Activated naive CD8-positive, alpha-beta T cell treated with anti-CD3 and anti-CD28 coated beads, Interleukin-2, amount 10 ng/mL, durations not matched to agents 7 days and 5 days (primary cell): ENCODE data around the gene TAS2R1. TPM values are rescaled to one million over a fixed set of nuclear protein-coding genes. Genes with fewer than 3 reads are reported as not detected.

Experiments used
- ATAC-seq: fragments of 150-1000 bp; cut with Tn5 transposase; one replicate; pipeline ENCODE4 v1.10.0; 2021; ENCODE audit warnings: low read depth, moderate library complexity
- POLR2A ChIA-PET: fragments of 350-600 bp; sonication (Branson Sonifier 250); formaldehyde crosslinking; loops from one replicate; lab custom pipeline; 2021; ENCODE audit warnings: antibody characterized with exemption; lab: Charles Lee
- DNase-seq: peaks from one replicate; pipeline ENCODE4 v3.0.0; 2021
- H3K27ac Mint-ChIP-seq: one replicate; pipeline ENCODE4 v1.8.0; 2022; ENCODE audit warnings: mild to moderate bottlenecking, mixed read lengths
- H3K27me3 Mint-ChIP-seq: one replicate; pipeline ENCODE4 v1.8.0; 2022; ENCODE audit warnings: mild to moderate bottlenecking, moderate library complexity, mixed read lengths
- H3K36me3 Mint-ChIP-seq: one replicate; pipeline ENCODE4 v1.8.0; 2021; ENCODE audit warnings: mild to moderate bottlenecking, mixed read lengths
- H3K4me1 Mint-ChIP-seq: one replicate; pipeline ENCODE4 v1.8.0; 2021; ENCODE audit warnings: mixed read lengths
- H3K4me3 Mint-ChIP-seq: one replicate; pipeline ENCODE4 v1.8.0; 2022; ENCODE audit warnings: mild to moderate bottlenecking, moderate library complexity, mixed read lengths
- H3K9me3 Mint-ChIP-seq: one replicate; pipeline ENCODE4 v1.8.0; 2021; ENCODE audit warnings: mixed read lengths
- total RNA-seq, 2 experiments: library from RNA; stranded (reverse); gene quantifications; one replicate each; pipeline ENCODE4 v1.2.3, GENCODE V29; 2021

Gene TAS2R1
- total RNA-seq, 2 experiments from 2014 or later, result not detected

- peaks cover 6% of the 10 kb centered on the region for H3K9me3 Mint-ChIP-seq
- H3K36me3 Mint-ChIP-seq, result no peaks in the 10 kb centered on the region
- no peak overlapping the region for H3K27ac Mint-ChIP-seq
- no peak for ATAC-seq
- H3K27me3 Mint-ChIP-seq, result no peaks in the 10 kb centered on the region
- DNase-seq, result no peak
- no peaks in the 10 kb centered on the region for H3K4me1 Mint-ChIP-seq
- POLR2A ChIA-PET, result no interaction called here
- H3K4me3 Mint-ChIP-seq, result no peak overlapping the region
These were observed 12.5 kb upstream of the TAS2R1 start for GRCh38 chr5:9642621-9643020.

GRCh38 chr5:9641806-9642355 is 11.7 kb upstream of the TAS2R1 start:
- ATAC-seq (no peak), DNase-seq (no peak)
- H3K4me3 Mint-ChIP-seq, result no peak overlapping the region
- H3K27ac Mint-ChIP-seq, result no peak overlapping the region
- POLR2A ChIA-PET, result no interaction called here
- no peaks in the 10 kb centered on the region for H3K4me1 Mint-ChIP-seq
- peaks cover 7% of the 10 kb centered on the region for H3K9me3 Mint-ChIP-seq
- no peaks in the 10 kb centered on the region for H3K36me3 Mint-ChIP-seq
- no peaks in the 10 kb centered on the region for H3K27me3 Mint-ChIP-seq

- POLR2A ChIA-PET, result no interaction called here
- no peak overlapping the region for H3K27ac Mint-ChIP-seq
- H3K4me3 Mint-ChIP-seq, result no peak overlapping the region
- no peaks in the 10 kb centered on the region for H3K27me3 Mint-ChIP-seq
- no peak for ATAC-seq
- DNase-seq, result no peak
- no peaks in the 10 kb centered on the region for H3K4me1 Mint-ChIP-seq
- no peaks in the 10 kb centered on the region for H3K36me3 Mint-ChIP-seq
- H3K9me3 Mint-ChIP-seq, result peaks cover 13% of the 10 kb centered on the region
These were observed 2.3 kb upstream of the TAS2R1 start for GRCh38 chr5:9632495-9632894.

GRCh38 chr5:9627541-9627940 is 2.6 kb downstream of the TAS2R1 start:
- no peak for ATAC-seq
- Mint-ChIP-seq H3K4me3 (no peak overlapping the region), H3K4me1 (no peaks in the 10 kb centered on the region), H3K27ac (no peak overlapping the region), H3K27me3 (no peaks in the 10 kb centered on the region), H3K36me3 (no peaks in the 10 kb centered on the region), H3K9me3 (peaks cover 2% of the 10 kb centered on the region)
- no peak for DNase-seq
- POLR2A ChIA-PET, result no interaction called here

- no peaks in the 10 kb centered on the region for H3K4me1 Mint-ChIP-seq
- POLR2A ChIA-PET, result no interaction called here
- H3K27me3 Mint-ChIP-seq, result no peaks in the 10 kb centered on the region
- no peak overlapping the region for H3K27ac Mint-ChIP-seq
- DNase-seq (no peak), ATAC-seq (no peak)
- no peaks in the 10 kb centered on the region for H3K36me3 Mint-ChIP-seq
- peaks cover 2% of the 10 kb centered on the region for H3K9me3 Mint-ChIP-seq
- H3K4me3 Mint-ChIP-seq, result no peak overlapping the region
These were observed 3.2 kb downstream of the TAS2R1 start for GRCh38 chr5:9626955-9627354.

- no peaks in the 10 kb centered on the region for H3K36me3 Mint-ChIP-seq
- ATAC-seq, result no peak
These were observed 4.4 kb downstream of the TAS2R1 start for GRCh38 chr5:9625731-9626130.

GRCh38 chr5:9625286-9625685 is 4.9 kb downstream of the TAS2R1 start:
- no peak for DNase-seq
- Mint-ChIP-seq H3K27me3 (no peaks in the 10 kb centered on the region), H3K27ac (no peak overlapping the region), H3K4me3 (no peak overlapping the region), H3K9me3 (peaks cover 2% of the 10 kb centered on the region), H3K36me3 (no peaks in the 10 kb centered on the region), H3K4me1 (no peaks in the 10 kb centered on the region)
- no peak for ATAC-seq
- POLR2A ChIA-PET, result no interaction called here

More at GRCh38 chr5:9625731-9626130, 4.4 kb downstream of the TAS2R1 start:
- no peak overlapping the region for H3K4me3 Mint-ChIP-seq
- no peaks in the 10 kb centered on the region for H3K27me3 Mint-ChIP-seq
- peaks cover 2% of the 10 kb centered on the region for H3K9me3 Mint-ChIP-seq
- POLR2A ChIA-PET, result no interaction called here
- DNase-seq, result no peak
- H3K4me1 Mint-ChIP-seq, result no peaks in the 10 kb centered on the region
- no peak overlapping the region for H3K27ac Mint-ChIP-seq

- Mint-ChIP-seq H3K9me3 (no peaks in the 10 kb centered on the region), H3K4me1 (no peaks in the 10 kb centered on the region), H3K27me3 (no peaks in the 10 kb centered on the region), H3K4me3 (no peak overlapping the region), H3K36me3 (no peaks in the 10 kb centered on the region), H3K27ac (no peak overlapping the region)
- ATAC-seq, result no peak
- POLR2A ChIA-PET, result no interaction called here
- no peak for DNase-seq
These were observed 5.8 kb downstream of the TAS2R1 start for GRCh38 chr5:9624196-9624947.

- Mint-ChIP-seq H3K4me1 (no peaks in the 10 kb centered on the region), H3K27me3 (no peaks in the 10 kb centered on the region), H3K27ac (no peak overlapping the region), H3K9me3 (no peaks in the 10 kb centered on the region), H3K36me3 (no peaks in the 10 kb centered on the region), H3K4me3 (no peak overlapping the region)
- ATAC-seq, result no peak
- POLR2A ChIA-PET, result no interaction called here
- no peak for DNase-seq
These were observed 6.5 kb downstream of the TAS2R1 start for GRCh38 chr5:9623661-9624060.

GRCh38 chr5:9622971-9623421 is 7.2 kb downstream of the TAS2R1 start:
- Mint-ChIP-seq H3K4me1 (no peaks in the 10 kb centered on the region), H3K36me3 (no peaks in the 10 kb centered on the region), H3K27me3 (no peaks in the 10 kb centered on the region), H3K9me3 (no peaks in the 10 kb centered on the region), H3K4me3 (no peak overlapping the region), H3K27ac (no peak overlapping the region)
- no peak for DNase-seq
- ATAC-seq, result no peak
- POLR2A ChIA-PET, result no interaction called here

GRCh38 chr5:9621379-9621903 is 8.7 kb downstream of the TAS2R1 start:
- Mint-ChIP-seq H3K36me3 (no peaks in the 10 kb centered on the region), H3K4me1 (no peaks in the 10 kb centered on the region), H3K9me3 (no peaks in the 10 kb centered on the region), H3K27me3 (no peaks in the 10 kb centered on the region), H3K27ac (no peak overlapping the region), H3K4me3 (no peak overlapping the region)
- POLR2A ChIA-PET, result no interaction called here
- ATAC-seq (no peak), DNase-seq (no peak)

- H3K27me3 Mint-ChIP-seq, result no peaks in the 10 kb centered on the region
- DNase-seq (no peak), ATAC-seq (no peak)
- H3K4me3 Mint-ChIP-seq, result no peak overlapping the region
- H3K9me3 Mint-ChIP-seq, result no peaks in the 10 kb centered on the region
- no peaks in the 10 kb centered on the region for H3K4me1 Mint-ChIP-seq
- no peak overlapping the region for H3K27ac Mint-ChIP-seq
- no peaks in the 10 kb centered on the region for H3K36me3 Mint-ChIP-seq
- POLR2A ChIA-PET, result no interaction called here
These were observed 10.6 kb downstream of the TAS2R1 start for GRCh38 chr5:9619331-9620092.

- no peak for ATAC-seq
- Mint-ChIP-seq H3K4me1 (no peaks in the 10 kb centered on the region), H3K4me3 (no peak overlapping the region), H3K27me3 (no peaks in the 10 kb centered on the region), H3K36me3 (no peaks in the 10 kb centered on the region), H3K27ac (no peak overlapping the region), H3K9me3 (no peaks in the 10 kb centered on the region)
- no peak for DNase-seq
- POLR2A ChIA-PET, result no interaction called here
These were observed 12.2 kb downstream of the TAS2R1 start for GRCh38 chr5:9617739-9618504.
